ENCODE results near the gene MAP3K19. TPM values are rescaled to one million over a fixed set of nuclear protein-coding genes. Genes with fewer than 3 reads are reported as not detected.

Gene MAP3K19
- total RNA-seq, 6 donors from 2014 or later = 0.34 to 45.7 (median 3.5) TPM

DNA sequence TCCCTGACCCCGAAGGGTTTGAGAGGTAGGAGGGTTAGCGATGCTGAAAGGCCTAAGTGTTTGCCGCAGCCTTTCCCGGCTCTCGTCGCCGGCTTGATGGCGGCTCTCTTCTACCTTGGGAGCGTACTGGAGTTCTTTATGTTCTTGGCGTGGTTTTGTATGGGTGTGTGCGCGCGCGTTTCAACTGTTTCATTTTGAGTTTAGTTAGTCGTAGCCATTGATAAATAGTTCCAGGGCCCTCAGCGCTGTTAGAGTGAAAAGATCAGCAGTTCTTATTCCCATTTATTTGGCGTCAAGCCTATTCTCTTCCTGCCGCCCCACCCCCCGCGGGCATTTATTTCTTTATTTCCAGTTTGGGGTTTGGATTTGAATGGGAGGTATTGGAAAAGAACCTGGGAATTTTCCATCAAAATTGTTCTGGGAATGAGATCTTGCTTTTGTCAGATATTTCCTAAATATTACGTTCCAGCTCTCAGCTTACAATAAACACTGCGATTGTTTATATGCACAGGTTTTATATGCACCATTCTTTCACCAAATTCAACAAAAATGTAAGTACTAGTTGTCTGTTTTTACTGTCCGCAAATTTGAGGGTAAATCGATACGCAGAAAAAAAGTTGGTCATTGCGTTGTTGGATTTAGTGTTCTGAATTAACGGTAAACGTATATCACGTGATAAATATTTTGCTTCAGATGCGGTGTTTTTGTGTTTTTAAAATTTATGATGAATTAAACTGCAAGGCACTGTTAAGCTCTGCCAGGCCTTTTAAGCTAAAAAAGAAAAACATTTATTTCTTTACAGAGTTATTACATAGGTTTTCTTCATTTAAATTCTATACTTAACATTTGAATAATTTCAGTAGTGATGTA, 127.7 kb downstream of the MAP3K19 start:
- H3K27me3 ChIP-seq = no peaks in the 10 kb centered on the region

DNA sequence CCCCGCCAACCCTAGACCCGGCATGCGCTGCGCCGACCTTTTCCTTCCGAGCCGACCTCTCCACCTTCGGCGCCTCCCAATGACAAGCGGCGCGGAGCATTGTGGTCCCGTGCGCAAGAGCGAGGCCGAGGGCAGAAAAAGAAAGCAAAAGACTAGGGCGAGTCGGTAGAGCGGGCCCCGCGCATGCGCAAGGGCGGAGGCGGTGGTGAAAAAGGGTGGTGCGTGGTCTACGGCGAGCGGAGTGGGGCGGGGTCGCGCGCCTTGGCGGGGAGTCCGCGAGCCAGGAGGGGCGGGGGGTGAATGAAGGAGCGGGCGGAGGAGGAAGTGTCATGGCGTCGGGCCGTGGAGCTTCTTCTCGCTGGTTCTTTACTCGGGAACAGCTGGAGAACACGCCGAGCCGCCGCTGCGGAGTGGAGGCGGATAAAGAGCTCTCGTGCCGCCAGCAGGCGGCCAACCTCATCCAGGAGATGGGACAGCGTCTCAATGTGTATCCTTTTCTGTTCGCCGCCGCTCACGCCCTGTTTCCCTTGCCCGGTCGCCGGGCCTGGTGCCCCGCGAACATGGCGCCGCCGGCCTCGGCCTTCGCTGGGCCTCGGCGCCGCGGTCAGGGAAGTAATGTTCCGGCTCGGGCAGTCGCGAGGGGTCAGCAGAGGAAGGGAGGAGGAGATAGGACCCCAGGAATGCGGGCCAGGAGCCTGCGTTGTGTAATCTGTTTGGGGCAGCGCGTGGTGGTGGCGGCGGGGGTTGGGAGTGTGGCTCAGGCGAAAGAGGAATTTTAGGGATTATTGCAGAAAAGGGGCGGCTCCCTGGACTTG, 128.5 kb downstream of the MAP3K19 start, which contains the start of gene CCNT2:
Gene CCNT2, plus strand, starts transcription at position 297 of the 815 bp plus-strand sequence. Its CDS starts 33 bp downstream, at position 330.
- Histone ChIP-seq H3K36me3 (peaks cover 0 to 3% (median 0%) of the 10 kb centered on the region in 4 donors), H3K9me3 (no peaks in the 10 kb centered on the region), H3K4me3 (peak within 1 kb of the TSS; percentile 61 to 95 (median 87)), H3K4me1 (peaks cover 36 to 50% (median 42%) of the 10 kb centered on the region in 4 donors), H3K27ac (peak within 1 kb of the TSS; percentile 96 to 100 (median 97)), H3K27me3 (no peaks in the 10 kb centered on the region)
- peak; percentile 98 to 100 for DNase-seq
- peak; percentile 97 to 99 for ATAC-seq (ENCODE audit: low FRiP score in 2 of 2)
- TF ChIP-seq EP300 (IDR thresholded peaks at IDR 0.05) (peak in 1 of 4 donors; percentile 85), POLR2A (IDR thresholded peaks at IDR 0.05) (peak in 2 of 4 donors; percentile 40 to 81), POLR2AphosphoS5 (IDR thresholded peaks at IDR 0.05) (peak; percentile 86 to 98)
- TF ChIP-seq, protein P1, sequence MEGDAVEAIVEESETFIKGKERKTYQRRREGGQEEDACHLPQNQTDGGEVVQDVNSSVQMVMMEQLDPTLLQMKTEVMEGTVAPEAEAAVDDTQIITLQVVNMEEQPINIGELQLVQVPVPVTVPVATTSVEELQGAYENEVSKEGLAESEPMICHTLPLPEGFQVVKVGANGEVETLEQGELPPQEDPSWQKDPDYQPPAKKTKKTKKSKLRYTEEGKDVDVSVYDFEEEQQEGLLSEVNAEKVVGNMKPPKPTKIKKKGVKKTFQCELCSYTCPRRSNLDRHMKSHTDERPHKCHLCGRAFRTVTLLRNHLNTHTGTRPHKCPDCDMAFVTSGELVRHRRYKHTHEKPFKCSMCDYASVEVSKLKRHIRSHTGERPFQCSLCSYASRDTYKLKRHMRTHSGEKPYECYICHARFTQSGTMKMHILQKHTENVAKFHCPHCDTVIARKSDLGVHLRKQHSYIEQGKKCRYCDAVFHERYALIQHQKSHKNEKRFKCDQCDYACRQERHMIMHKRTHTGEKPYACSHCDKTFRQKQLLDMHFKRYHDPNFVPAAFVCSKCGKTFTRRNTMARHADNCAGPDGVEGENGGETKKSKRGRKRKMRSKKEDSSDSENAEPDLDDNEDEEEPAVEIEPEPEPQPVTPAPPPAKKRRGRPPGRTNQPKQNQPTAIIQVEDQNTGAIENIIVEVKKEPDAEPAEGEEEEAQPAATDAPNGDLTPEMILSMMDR (IDR thresholded peaks at IDR 0.05) = peak in 4 of 6 experiments; percentile 6 to 27 (median 16)
- WGBS, 2 donors = 0 to 1% methylated on average over 58 to 83 of the region's 83 CpGs

More for the DNA sequence above, 127.7 kb downstream of the MAP3K19 start:
- peak overlapping the region; percentile 96 to 100 (median 97) for H3K27ac ChIP-seq
- peak overlapping the region; percentile 61 to 95 (median 87) for H3K4me3 ChIP-seq
- peak in 1 of 2 donors; percentile 44 for DNase-seq
- H3K36me3 ChIP-seq = peaks cover 0 to 10% (median 0%) of the 10 kb centered on the region in 4 donors
- WGBS, 2 donors = 1 to 3% methylated on average over 30 of the region's 30 CpGs
- no peaks in the 10 kb centered on the region for H3K9me3 ChIP-seq
- TF ChIP-seq, protein P1 (IDR thresholded peaks at IDR 0.05) = no peak
- TF ChIP-seq POLR2A (IDR thresholded peaks at IDR 0.05) (no peak), EP300 (IDR thresholded peaks at IDR 0.05) (no peak), POLR2AphosphoS5 (IDR thresholded peaks at IDR 0.05) (no peak)
- peak in 1 of 2 donors; percentile 18 for ATAC-seq (ENCODE audit: low FRiP score in 2 of 2)
- H3K4me1 ChIP-seq = peaks cover 36 to 53% (median 44%) of the 10 kb centered on the region in 4 donors

- Histone ChIP-seq H3K27ac (peak overlapping the region; percentile 96 to 100 (median 97)), H3K36me3 (peaks cover 0 to 3% (median 0%) of the 10 kb centered on the region in 4 donors), H3K9me3 (no peaks in the 10 kb centered on the region), H3K27me3 (no peaks in the 10 kb centered on the region), H3K4me3 (peak overlapping the region; percentile 39 to 89 (median 73)), H3K4me1 (peaks cover 29 to 42% (median 37%) of the 10 kb centered on the region in 4 donors)
- DNase-seq = no peak
- WGBS, 2 donors = 0% methylated on average over 37 of the region's 38 CpGs
- ATAC-seq (ENCODE audit: low FRiP score in 2 of 2) = peak; percentile 88 to 96
- TF ChIP-seq, protein P1 (IDR thresholded peaks at IDR 0.05) = peak in 3 of 6 experiments; percentile 9 to 46 (median 32)
- no peak for TF ChIP-seq EP300 (IDR thresholded peaks at IDR 0.05)
- peak; percentile 23 to 74 for TF ChIP-seq POLR2AphosphoS5 (IDR thresholded peaks at IDR 0.05)
- peak in 3 of 4 donors; percentile 80 to 91 (median 83) for TF ChIP-seq POLR2A (IDR thresholded peaks at IDR 0.05)
Observed at GRCh38 chr2:134917888-134918525, 129.2 kb downstream of the MAP3K19 start.

DNA sequence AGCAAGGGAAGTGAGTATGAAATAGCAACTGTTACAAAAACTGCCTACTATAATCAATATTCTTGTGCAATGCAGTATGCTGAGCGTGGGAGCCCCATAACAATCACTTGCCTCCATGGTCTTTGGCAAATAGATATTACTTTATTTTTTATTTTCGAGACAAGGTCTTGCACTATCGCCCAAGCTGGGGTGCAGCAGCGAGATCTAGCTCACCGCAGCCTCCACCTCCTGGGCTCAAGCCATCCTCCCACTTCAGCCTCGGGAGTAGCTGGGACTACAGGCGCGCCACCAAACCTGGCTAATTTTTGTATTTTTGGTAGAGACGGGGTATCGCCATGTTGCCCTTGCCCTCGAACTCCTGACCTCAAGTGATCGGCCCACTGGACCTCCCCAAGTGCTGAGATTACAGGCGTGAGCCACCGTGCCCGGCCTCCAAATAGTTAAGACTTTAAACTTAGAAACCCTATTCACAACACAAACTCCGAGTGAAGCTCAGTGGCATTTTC, 129.8 kb downstream of the MAP3K19 start:
- TF ChIP-seq EP300 (IDR thresholded peaks at IDR 0.05) (no peak), POLR2AphosphoS5 (IDR thresholded peaks at IDR 0.05) (no peak), POLR2A (IDR thresholded peaks at IDR 0.05) (no peak)
- TF ChIP-seq, protein P1 (IDR thresholded peaks at IDR 0.05) = no peak
- H3K27me3 ChIP-seq = no peaks in the 10 kb centered on the region
- DNase-seq (peak; percentile 16 to 27), ATAC-seq (ENCODE audit: low FRiP score in 2 of 2) (no peak)
- H3K4me1 ChIP-seq = peaks cover 28 to 36% (median 32%) of the 10 kb centered on the region in 4 donors
- H3K9me3 ChIP-seq = no peaks in the 10 kb centered on the region
- WGBS, 2 donors = 35 to 40% methylated on average over 10 to 16 of the region's 16 CpGs
- H3K36me3 ChIP-seq = peaks cover 0 to 3% (median 0%) of the 10 kb centered on the region in 4 donors
- H3K4me3 ChIP-seq = peak overlapping the region; percentile 39 to 89 (median 73)
- H3K27ac ChIP-seq = peak overlapping the region; percentile 96 to 100 (median 97)
